Measurements from ENCODE around the gene ELFN1.

Gene ELFN1

GRCh38 chr7:1696671-1697498 lies 26.8 kb downstream of the ELFN1 start:
- DNase-seq: no peak

GRCh38 chr7:1697499-1698125 lies 27.5 kb downstream of the ELFN1 start:
- DNase-seq: no peak

GRCh38 chr7:1698201-1698600 lies 28.1 kb downstream of the ELFN1 start:
- no peak for DNase-seq

DNA sequence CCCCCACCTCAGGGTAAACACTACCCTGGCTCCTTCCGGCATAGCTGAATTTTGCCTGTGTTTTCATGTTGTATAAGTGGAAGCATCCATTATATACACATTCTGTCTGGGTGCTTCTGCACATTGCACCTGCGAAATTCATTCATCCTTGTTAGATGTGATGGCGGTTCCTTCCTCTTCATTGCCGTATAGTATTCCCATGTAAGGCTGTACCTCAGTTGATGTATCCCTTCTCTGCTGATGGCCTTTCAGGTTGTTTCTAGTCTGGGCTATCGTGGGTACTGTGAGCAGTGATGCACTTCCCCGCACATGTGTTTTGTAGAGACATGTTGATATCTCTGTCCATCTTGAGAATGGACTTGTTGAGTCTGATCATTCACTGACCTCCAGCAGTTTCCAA lies 28.9 kb downstream of the ELFN1 start:
- no peak for DNase-seq

DNA sequence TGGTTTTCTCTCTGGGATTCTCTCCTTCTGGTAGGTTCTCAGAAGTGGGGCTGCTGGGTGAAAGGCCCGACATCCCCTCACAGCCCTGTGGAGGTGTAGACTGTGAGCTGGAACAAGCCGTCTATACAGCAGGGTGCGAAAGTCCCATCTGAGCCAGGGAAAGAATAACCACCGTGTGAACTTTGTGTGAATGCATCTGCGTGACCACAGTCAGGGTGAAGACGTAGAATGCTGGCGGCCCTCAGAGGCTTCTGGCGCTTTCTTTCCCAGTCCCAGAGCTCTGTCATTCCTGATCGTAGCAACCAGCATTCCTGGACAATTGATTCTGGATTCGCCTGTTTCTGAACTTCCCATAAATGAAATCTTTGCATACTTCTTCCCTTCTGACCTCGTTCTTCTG lies 30.0 kb downstream of the ELFN1 start:
- DNase-seq: no peak

DNA sequence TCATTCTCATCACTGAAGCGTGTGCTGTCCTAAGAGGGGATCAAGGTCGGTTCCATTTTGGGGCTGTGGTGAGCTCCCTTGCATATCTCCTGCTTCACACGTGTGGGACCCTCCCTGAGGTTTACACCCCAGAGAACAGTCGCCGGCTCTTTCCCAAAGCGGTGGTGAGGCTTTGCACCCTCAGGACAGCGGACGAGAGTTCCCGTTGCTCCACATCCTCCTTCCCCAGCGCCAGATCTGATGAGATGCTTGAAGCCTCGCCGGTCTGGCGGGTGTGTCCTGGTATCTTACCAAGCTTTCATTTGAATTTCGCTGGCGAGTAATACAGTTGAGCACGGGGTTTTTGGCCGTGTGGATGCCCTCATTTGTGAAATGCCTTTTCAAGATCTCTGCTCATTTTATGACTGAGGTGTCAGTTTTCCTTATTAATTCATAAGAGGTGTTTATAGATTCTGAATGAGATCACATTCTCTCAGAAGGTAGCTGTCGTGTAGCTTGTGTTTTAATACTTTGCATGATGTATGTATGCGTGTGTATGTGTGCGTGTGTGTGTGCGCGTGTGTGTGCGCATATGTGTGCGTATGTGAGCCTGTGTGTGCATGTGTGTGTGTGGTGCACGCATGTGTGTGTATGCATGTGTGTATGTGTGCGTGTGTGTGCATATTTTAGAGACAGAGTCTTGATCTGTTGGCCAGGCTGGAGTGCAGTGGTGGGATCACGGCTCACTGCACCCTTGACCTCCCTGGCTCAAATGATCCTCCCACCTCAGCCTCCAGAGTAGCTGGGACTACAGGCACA lies 30.7 kb downstream of the ELFN1 start:
- no peak for DNase-seq

- DNase-seq: no peak
Observed at GRCh38 chr7:1702652-1703051, 32.6 kb downstream of the ELFN1 start.

- no peak for DNase-seq
Observed at GRCh38 chr7:1703441-1703840, 33.4 kb downstream of the ELFN1 start.

GRCh38 chr7:1703871-1704810 lies 34.1 kb downstream of the ELFN1 start:
- DNase-seq: no peak

GRCh38 chr7:1704811-1705738 lies 35.0 kb downstream of the ELFN1 start:
- DNase-seq: no peak

DNA sequence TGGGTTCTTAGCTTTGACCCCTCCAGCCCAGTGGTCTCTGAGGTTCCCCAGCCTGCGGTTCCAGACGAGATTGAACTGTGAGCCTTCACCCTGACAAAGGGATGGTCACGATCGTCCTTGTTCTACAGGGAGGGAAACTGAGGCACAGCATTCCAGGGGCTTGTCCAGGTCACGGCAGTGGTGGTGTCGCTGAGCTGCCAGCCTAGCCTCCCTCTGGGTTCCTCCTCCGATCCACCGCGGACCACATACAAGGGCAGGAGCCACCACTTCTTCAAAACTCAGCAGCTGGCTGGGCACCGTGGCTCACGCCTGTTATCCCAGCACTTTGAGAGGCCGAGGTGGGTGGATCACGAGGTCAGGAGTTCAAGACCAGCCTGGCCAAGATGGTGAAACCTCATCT lies 35.8 kb downstream of the ELFN1 start:
- no peak for DNase-seq

DNA sequence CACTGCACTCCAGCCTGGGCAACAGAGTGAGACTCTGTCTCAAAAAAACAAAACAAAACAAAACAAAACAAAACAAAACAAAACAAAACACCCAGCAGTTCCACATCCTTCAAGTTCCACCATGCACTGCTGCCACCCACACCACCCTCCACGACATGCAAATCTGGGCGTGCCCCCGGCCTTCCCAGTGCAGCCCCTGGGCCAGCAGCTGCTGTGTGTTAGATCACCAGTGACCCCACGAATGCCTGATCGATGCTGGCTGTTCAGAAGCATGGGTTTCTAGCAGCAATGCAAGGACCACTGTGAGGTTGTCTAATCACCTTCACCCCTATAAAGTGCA lies 36.3 kb downstream of the ELFN1 start:
- DNase-seq: no peak

DNA sequence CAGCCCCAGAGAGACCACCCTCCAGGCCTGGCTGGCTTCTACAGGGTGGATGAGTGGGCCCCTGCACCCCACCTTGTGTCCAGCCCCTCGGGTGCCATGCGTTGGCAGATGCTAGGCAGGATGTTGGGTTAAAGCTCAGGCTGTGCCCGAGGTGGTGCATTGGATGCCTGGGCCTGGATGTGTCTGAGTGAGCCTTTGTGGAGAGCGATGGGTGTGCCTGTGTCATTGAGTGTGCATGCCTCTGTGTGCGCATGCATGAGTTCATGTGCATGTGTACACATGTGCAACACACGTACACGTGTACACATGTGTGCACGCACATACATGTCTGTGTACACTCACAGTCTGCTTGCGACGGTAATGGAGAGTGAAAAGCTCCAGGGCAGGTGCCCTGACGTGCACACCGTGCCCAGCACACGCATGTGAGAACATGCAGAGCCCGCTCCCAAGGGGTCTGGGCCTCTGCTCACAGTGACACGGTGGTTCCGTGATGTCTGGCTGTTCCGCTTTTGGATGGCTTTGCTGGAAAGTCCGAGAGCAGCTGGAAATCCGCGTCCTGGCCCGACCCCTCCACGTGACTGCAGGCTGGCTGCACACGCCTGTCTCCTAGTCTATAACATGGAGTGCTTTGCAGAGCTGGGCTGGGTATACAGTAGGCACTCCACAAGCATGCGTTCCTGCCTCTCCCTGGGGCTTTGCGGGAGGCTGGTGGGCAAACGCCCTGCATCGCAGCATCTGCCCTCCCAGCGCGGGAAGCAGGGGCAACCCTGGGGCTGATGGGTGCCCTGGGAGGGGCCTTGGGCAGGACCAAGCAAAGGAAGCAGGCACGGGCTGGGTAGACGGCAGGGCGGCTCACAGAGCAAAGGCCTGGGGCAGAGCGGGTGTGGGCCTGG lies 36.9 kb downstream of the ELFN1 start:
- DNase-seq: no peak

DNA sequence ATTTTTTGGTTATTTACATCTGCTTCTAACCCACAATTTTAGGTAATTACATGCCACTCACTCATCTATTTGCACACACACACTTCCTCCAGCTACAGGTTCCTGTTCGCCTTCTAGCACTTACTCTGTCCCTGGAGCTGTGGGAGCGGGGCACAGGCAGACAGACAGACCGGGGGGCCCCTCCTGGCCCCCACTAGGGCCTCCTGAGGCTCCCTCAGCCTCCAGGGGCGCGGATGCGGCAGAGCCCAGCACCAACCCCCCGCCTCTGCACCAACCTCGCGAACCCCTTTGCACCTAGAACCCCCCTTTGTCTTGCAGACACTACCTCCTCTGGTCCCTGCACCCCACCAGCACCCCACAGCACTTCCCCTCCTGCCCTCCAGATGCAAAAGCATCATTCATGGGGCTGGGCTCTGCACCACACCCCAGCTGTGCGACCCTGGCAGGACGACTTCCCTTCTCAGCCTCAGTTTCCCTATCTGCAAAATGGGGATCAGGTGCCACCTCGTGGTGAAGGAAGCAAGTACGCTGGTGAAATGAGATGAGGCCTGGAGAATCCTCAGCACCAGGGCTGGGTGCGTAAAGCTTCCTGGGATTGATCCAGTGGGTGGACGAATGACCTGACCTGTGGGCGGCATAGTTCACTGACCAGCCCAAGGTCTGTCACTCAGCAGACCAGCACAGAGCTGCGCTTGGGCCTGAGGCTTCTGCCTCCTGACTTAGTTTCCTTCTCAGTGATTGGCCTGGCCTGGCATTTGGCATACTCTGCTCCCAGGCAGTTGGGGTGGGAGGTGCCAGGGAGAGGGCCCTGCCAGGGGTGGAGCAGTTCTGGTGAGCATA lies 37.9 kb downstream of the ELFN1 start:
- DNase-seq: no peak

DNA sequence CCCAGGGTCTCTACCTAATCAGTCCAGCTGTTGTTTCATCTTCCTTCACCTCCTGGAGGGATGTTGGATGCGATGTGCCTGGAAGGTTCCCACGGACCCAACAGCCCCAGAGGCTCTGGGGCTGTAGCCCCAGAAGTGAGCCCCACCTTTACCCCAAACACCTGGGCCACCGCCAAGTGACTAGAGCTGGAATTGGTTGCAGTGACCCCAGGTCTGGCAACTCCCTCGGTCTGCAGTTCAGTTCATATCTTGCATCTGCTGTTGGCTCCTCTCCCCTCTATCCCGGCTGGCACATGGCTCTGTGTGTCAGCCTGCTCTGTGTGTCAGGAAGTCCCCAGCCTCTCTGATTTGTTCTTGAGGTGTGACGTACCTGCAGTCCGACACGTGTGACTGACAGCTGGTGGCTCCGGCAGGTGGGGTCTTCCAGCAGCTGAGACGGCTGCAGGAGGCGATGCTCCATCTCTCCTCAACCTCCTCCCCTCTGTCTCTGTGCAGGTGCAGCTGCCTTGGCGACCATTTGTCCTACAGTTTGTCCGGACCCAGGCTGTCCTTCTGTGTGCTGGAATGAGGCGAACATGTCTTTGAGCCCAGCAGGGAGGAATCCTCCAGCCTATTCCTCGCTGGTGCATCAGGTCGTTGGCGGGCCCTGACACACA lies 38.6 kb downstream of the ELFN1 start:
- no peak for DNase-seq

GRCh38 chr7:1709281-1709680 lies 39.2 kb downstream of the ELFN1 start:
- no peak for DNase-seq

GRCh38 chr7:1709900-1710299 lies 39.8 kb downstream of the ELFN1 start:
- DNase-seq: no peak

- no peak for DNase-seq
Observed at GRCh38 chr7:1710936-1711335, 40.9 kb downstream of the ELFN1 start.

GRCh38 chr7:1712907-1713501 lies 42.9 kb downstream of the ELFN1 start:
- DNase-seq: no peak
